AG04450 (cell line): Measurements from ENCODE around the gene TANK. TPM values are rescaled to one million over a fixed set of nuclear protein-coding genes. Genes with fewer than 3 reads are reported as not detected.
A peak's percentile ranks its signal among the peaks of the same experiment; 100 is the strongest.

ENCODE experiments used
- CTCF ChIA-PET: fragments of 300-600, 350-600 bp; formaldehyde crosslinking; extraction: SDS; loops from one replicate; lab custom pipeline; 2022; ENCODE audit warnings: antibody characterized with exemption, inconsistent platforms; lab: Charles Lee
- POLR2A ChIA-PET: fragments of 350-600 bp; formaldehyde crosslinking; extraction: SDS; loops from one replicate; lab custom pipeline; 2021; ENCODE audit warnings: antibody characterized with exemption, inconsistent platforms; lab: Yijun Ruan, JAX
- DNase-seq: peaks from one replicate; pipeline ENCODE4 v3.0.0-alpha.2; 2011; ENCODE audit warnings: low read depth, low spot score
- H3K27ac ChIP-seq: one replicate; pipeline ENCODE4 v1.5.1; 2012; ENCODE audit warnings: low read depth, low read length, control low read depth
- H3K27me3 ChIP-seq: one replicate; pipeline ENCODE4 v1.6.0; 2012; ENCODE audit warnings: low read length; ENCODE audit not compliant: control insufficient read depth, insufficient read depth
- H3K4me3 ChIP-seq: 2 replicates; pipeline ENCODE4 v1.5.1; 2011; ENCODE audit warnings: mild to moderate bottlenecking, low read depth, low read length, control low read depth
- H3K9me3 ChIP-seq: 2 replicates; pipeline ENCODE4 v1.5.1; 2012; ENCODE audit warnings: low read length; ENCODE audit not compliant: control insufficient read depth, insufficient read depth
- polyA plus RNA-seq: library from polyadenylated mRNA; depleted of rRNA; stranded (reverse); fragments of >200 nt; gene quantifications from 2 replicates; pipeline ENCODE4 v1.2.3, GENCODE V29; 2011
- TF ChIP-seq, protein P1 (sequence below): IDR thresholded peaks from 2 replicates; pipeline ENCODE4 v1.5.1; 2011; ENCODE audit warnings: low read depth, low read length, control low read depth, inconsistent platforms

Gene TANK
- polyA plus RNA-seq, 1 experiment = 56.6 TPM

DNA sequence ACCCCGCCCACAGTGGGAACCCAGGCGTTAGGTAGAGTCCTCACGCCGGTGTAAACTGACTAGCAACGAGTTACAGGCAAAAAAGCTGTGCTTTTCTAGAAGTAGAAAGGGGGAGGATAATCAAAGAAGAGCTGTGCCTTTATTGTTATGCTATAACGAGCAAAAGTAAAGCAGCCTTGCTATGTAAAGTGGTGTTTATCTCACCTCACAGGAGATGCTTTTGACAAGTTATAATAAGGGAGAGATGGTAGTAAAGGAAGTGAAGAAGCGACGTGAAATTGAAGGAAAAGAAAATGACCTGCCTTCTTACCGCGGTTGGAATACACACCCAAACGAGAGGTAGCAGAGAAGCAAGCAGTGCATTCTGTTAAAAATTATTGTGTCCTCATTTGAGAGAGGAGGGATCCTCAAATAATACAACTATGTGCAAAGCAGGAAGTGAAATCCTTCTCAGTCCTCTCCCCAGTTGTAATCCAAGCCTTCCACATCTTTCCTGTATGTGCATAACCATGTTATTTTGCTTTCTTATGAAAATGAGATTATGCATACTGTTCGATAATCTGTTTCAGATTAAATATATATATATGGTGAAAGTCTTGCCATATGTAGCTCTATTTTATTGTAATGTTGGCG lies 962 bp downstream of the TANK start:
- Histone ChIP-seq H3K4me3 (peak overlapping the region; percentile 85), H3K9me3 (no peaks in the 10 kb centered on the region), H3K27me3 (no peaks in the 10 kb centered on the region), H3K27ac (peak overlapping the region; percentile 99)
- ChIA-PET POLR2A (no interaction called here), CTCF (no interaction called here)
- DNase-seq = no peak
- TF ChIP-seq, protein P1, sequence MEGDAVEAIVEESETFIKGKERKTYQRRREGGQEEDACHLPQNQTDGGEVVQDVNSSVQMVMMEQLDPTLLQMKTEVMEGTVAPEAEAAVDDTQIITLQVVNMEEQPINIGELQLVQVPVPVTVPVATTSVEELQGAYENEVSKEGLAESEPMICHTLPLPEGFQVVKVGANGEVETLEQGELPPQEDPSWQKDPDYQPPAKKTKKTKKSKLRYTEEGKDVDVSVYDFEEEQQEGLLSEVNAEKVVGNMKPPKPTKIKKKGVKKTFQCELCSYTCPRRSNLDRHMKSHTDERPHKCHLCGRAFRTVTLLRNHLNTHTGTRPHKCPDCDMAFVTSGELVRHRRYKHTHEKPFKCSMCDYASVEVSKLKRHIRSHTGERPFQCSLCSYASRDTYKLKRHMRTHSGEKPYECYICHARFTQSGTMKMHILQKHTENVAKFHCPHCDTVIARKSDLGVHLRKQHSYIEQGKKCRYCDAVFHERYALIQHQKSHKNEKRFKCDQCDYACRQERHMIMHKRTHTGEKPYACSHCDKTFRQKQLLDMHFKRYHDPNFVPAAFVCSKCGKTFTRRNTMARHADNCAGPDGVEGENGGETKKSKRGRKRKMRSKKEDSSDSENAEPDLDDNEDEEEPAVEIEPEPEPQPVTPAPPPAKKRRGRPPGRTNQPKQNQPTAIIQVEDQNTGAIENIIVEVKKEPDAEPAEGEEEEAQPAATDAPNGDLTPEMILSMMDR = no peak

DNA sequence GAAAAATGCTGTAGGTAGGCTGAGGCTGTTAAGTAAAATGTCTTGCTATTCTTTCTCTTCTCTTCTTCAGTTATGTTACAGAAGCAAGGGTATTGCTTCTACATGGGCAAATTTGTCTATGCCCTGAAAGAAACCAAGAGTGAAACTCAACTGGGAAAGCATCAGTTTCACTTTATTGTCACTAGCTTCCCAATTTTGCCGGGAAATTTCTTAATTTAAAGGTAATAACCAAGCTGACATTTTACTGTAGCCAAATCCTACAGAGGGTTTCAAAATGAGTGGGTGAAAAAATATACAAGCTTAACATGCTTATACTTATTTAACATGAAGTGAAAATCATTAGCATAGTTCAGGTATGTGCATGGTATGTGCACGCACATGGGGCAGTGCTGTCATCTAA lies 3.2 kb downstream of the TANK start:
- Histone ChIP-seq H3K4me3 (no peak overlapping the region), H3K27ac (no peak overlapping the region), H3K27me3 (no peaks in the 10 kb centered on the region), H3K9me3 (no peaks in the 10 kb centered on the region)
- ChIA-PET POLR2A (no interaction called here), CTCF (interaction anchor here (0.6 kb wide), 1 partner anchor 201 kb away, joined by 5 read pairs; no protein-coding TSS in a partner anchor)
- DNase-seq = no peak
- TF ChIP-seq, protein P1 = no peak

DNA sequence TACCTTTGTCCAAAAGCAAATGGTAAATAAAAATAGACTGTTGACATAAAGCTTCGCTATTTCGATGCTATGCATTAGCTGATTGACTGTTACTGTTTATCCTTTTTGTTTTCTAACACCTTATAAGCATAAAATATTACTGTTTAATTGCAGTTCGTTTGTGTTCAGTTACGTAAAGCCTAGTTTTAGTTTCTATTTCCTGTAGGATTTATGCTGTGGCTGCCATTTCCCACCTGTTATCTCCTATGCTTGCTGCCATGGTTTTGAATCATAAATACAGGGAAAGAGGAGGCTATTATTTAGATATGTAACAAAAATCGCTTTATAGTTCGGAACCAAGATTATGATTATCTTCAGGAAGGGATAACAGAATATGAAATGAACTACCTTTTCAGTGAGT lies 3.9 kb downstream of the TANK start:
- POLR2A ChIA-PET = interaction anchor here (0.6 kb wide), 1 partner anchor 93 kb away, joined by 4 read pairs; no protein-coding TSS in a partner anchor
- Histone ChIP-seq H3K27me3 (no peaks in the 10 kb centered on the region), H3K4me3 (no peak overlapping the region), H3K27ac (no peak overlapping the region), H3K9me3 (no peaks in the 10 kb centered on the region)
- TF ChIP-seq, protein P1 = no peak
- DNase-seq = no peak
- CTCF ChIA-PET = no interaction called here

DNA sequence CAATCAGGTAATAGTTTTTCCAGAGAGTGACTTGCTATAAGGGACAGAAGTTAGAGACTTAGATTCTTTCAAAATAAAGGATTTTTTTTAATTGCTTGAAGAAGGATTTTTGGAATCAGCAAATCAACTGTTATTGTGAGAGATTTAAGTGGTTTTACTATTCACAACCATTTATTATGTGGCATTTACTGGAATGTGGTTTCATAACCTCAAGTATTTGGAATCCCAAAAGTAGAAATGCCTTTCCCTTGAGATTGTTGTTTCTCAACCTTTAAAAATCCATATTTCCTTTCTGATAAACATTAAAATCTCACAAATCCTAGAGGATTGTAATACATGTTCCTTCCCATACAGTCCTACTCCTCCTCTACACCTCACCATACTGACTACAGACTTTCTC lies 5.0 kb downstream of the TANK start:
- ChIA-PET CTCF (no interaction called here), POLR2A (no interaction called here)
- H3K9me3 ChIP-seq = no peaks in the 10 kb centered on the region
- H3K27me3 ChIP-seq = no peaks in the 10 kb centered on the region
- no peak overlapping the region for H3K27ac ChIP-seq
- TF ChIP-seq, protein P1 = no peak
- H3K4me3 ChIP-seq = no peak overlapping the region
- DNase-seq = no peak

DNA sequence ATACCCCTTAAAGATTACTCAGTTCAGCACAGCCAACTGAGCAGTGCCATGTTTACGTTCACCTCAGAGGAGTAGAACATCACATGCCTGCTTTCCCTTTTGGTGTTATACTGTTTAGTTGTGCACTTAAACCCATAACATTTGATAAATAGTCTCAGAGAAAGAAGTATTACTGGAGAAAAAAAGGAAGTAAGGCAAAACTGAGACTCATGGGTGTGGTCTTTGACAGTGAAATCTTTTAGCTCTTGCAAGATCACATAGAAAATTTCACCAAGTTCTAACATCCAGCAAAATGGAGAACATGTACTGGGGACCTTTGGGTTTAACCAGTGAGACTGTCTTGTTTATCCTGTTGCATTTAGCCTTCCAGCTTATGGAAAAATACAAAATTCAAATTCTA lies 5.6 kb downstream of the TANK start:
- ChIA-PET POLR2A (no interaction called here), CTCF (no interaction called here)
- Histone ChIP-seq H3K4me3 (no peak overlapping the region), H3K9me3 (no peaks in the 10 kb centered on the region), H3K27me3 (no peaks in the 10 kb centered on the region), H3K27ac (no peak overlapping the region)
- DNase-seq = no peak
- TF ChIP-seq, protein P1 = no peak
